WTC11 (cell line): ENCODE results near the gene ETV2.

Experiments
- ATF1 ChIP-seq: sonication (generic); formaldehyde crosslinking; IDR thresholded peaks from 2 replicates; pipeline ENCODE4 v1.8.1; 2023; ENCODE audit warnings: mild to moderate bottlenecking, moderate library complexity, missing genetic modification reagents
- E2F4 ChIP-seq: sonication (generic); formaldehyde crosslinking; IDR thresholded peaks from 2 replicates; pipeline ENCODE4 v1.8.1; 2022; ENCODE audit warnings: low read depth, mild to moderate bottlenecking, moderate library complexity, missing genetic modification reagents, borderline replicate concordance
- FOXP1 ChIP-seq: sonication (generic); formaldehyde crosslinking; IDR thresholded peaks from 2 replicates; pipeline ENCODE4 v1.8.0; 2022; ENCODE audit warnings: missing genetic modification reagents, mild to moderate bottlenecking, moderate library complexity, borderline replicate concordance
- MAX ChIP-seq: sonication (generic); formaldehyde crosslinking; IDR thresholded peaks from 2 replicates; pipeline ENCODE4 v1.8.0; 2022; ENCODE audit warnings: mild to moderate bottlenecking, missing genetic modification reagents
- PREB ChIP-seq: sonication (generic); formaldehyde crosslinking; IDR thresholded peaks from 2 replicates; pipeline ENCODE4 v1.8.1; 2022; ENCODE audit warnings: mild to moderate bottlenecking, missing genetic modification reagents, moderate library complexity, borderline replicate concordance
- SP1 ChIP-seq: sonication (generic); formaldehyde crosslinking; conservative IDR thresholded peaks from 2 replicates; pipeline ENCODE4 v1.8.1; 2022; ENCODE audit warnings: missing genetic modification reagents
- USF1 ChIP-seq: sonication (generic); formaldehyde crosslinking; IDR thresholded peaks from 2 replicates; pipeline ENCODE4 v1.8.0; 2022; ENCODE audit warnings: mild to moderate bottlenecking, missing genetic modification reagents
- ZNF263 ChIP-seq: sonication (generic); formaldehyde crosslinking; IDR thresholded peaks from 2 replicates; pipeline ENCODE4 v1.8.1; 2022; ENCODE audit warnings: low read depth, mild to moderate bottlenecking, moderate library complexity, missing genetic modification reagents
- TF ChIP-seq, protein P1 (sequence below): fragments of 200-600 bp; IDR thresholded peaks from 2 replicates; pipeline ENCODE4 v1.8.0; 2022; ENCODE audit warnings: antibody characterized with exemption
- TF ChIP-seq, protein P2 (sequence below): sonication (generic); formaldehyde crosslinking; IDR thresholded peaks from 2 replicates; pipeline ENCODE4 v1.8.1; 2023; ENCODE audit warnings: mild to moderate bottlenecking, moderate library complexity, missing genetic modification reagents
- TF ChIP-seq, protein P3 (sequence below): sonication (generic); formaldehyde crosslinking; IDR thresholded peaks from 2 replicates; pipeline ENCODE4 v1.8.0; 2022; ENCODE audit warnings: mild to moderate bottlenecking, missing genetic modification reagents
- TF ChIP-seq, protein P4 (sequence below): sonication (generic); formaldehyde crosslinking; IDR thresholded peaks from 2 replicates; pipeline ENCODE4 v1.8.1; 2023; ENCODE audit warnings: mild to moderate bottlenecking, missing genetic modification reagents

GRCh38 chr19:35609851-35610353 is 31.6 kb upstream of the ETV2 start:
- TF ChIP-seq ZNF263 (CRISPR knock-in tag) (no peak), MAX (CRISPR knock-in tag) (no peak), FOXP1 (no peak), PREB (CRISPR knock-in tag) (no peak), ATF1 (no peak), USF1 (no peak), SP1 (CRISPR knock-in tag) (no peak), E2F4 (CRISPR knock-in tag) (no peak)
- TF ChIP-seq, protein P1, sequence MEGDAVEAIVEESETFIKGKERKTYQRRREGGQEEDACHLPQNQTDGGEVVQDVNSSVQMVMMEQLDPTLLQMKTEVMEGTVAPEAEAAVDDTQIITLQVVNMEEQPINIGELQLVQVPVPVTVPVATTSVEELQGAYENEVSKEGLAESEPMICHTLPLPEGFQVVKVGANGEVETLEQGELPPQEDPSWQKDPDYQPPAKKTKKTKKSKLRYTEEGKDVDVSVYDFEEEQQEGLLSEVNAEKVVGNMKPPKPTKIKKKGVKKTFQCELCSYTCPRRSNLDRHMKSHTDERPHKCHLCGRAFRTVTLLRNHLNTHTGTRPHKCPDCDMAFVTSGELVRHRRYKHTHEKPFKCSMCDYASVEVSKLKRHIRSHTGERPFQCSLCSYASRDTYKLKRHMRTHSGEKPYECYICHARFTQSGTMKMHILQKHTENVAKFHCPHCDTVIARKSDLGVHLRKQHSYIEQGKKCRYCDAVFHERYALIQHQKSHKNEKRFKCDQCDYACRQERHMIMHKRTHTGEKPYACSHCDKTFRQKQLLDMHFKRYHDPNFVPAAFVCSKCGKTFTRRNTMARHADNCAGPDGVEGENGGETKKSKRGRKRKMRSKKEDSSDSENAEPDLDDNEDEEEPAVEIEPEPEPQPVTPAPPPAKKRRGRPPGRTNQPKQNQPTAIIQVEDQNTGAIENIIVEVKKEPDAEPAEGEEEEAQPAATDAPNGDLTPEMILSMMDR = no peak
- TF ChIP-seq, protein P2, sequence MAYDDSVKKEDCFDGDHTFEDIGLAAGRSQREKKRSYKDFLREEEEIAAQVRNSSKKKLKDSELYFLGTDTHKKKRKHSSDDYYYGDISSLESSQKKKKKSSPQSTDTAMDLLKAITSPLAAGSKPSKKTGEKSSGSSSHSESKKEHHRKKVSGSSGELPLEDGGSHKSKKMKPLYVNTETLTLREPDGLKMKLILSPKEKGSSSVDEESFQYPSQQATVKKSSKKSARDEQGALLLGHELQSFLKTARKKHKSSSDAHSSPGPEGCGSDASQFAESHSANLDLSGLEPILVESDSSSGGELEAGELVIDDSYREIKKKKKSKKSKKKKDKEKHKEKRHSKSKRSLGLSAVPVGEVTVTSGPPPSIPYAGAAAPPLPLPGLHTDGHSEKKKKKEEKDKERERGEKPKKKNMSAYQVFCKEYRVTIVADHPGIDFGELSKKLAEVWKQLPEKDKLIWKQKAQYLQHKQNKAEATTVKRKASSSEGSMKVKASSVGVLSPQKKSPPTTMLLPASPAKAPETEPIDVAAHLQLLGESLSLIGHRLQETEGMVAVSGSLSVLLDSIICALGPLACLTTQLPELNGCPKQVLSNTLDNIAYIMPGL = no peak
- TF ChIP-seq, protein P3, sequence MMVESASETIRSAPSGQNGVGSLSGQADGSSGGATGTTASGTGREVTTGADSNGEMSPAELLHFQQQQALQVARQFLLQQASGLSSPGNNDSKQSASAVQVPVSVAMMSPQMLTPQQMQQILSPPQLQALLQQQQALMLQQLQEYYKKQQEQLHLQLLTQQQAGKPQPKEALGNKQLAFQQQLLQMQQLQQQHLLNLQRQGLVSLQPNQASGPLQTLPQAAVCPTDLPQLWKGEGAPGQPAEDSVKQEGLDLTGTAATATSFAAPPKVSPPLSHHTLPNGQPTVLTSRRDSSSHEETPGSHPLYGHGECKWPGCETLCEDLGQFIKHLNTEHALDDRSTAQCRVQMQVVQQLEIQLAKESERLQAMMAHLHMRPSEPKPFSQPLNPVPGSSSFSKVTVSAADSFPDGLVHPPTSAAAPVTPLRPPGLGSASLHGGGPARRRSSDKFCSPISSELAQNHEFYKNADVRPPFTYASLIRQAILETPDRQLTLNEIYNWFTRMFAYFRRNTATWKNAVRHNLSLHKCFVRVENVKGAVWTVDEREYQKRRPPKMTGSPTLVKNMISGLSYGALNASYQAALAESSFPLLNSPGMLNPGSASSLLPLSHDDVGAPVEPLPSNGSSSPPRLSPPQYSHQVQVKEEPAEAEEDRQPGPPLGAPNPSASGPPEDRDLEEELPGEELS (CRISPR knock-in tag) = no peak
- TF ChIP-seq, protein P4, sequence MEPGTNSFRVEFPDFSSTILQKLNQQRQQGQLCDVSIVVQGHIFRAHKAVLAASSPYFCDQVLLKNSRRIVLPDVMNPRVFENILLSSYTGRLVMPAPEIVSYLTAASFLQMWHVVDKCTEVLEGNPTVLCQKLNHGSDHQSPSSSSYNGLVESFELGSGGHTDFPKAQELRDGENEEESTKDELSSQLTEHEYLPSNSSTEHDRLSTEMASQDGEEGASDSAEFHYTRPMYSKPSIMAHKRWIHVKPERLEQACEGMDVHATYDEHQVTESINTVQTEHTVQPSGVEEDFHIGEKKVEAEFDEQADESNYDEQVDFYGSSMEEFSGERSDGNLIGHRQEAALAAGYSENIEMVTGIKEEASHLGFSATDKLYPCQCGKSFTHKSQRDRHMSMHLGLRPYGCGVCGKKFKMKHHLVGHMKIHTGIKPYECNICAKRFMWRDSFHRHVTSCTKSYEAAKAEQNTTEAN (CRISPR knock-in tag) = no peak
